WTC11 (cell line): Measurements from ENCODE around the gene MIER1. TPM values are rescaled to one million over a fixed set of nuclear protein-coding genes. Genes with fewer than 3 reads are reported as not detected.

Source experiments
- AFF4 ChIP-seq: sonication (generic); formaldehyde crosslinking; IDR thresholded peaks from 2 replicates; pipeline ENCODE4 v1.8.1; 2023; ENCODE audit warnings: mild to moderate bottlenecking, missing genetic modification reagents, borderline replicate concordance
- ARID4B ChIP-seq: sonication (generic); formaldehyde crosslinking; IDR thresholded peaks from 2 replicates; pipeline ENCODE4 v1.8.0; 2023; ENCODE audit warnings: missing genetic modification reagents, mild to moderate bottlenecking, borderline replicate concordance
- ATF3 ChIP-seq: sonication (generic); formaldehyde crosslinking; conservative IDR thresholded peaks from 2 replicates; pipeline ENCODE4 v1.8.1; 2022; ENCODE audit warnings: mild to moderate bottlenecking, missing genetic modification reagents
- ATF6 ChIP-seq: sonication (generic); formaldehyde crosslinking; IDR thresholded peaks from 2 replicates; pipeline ENCODE4 v1.8.1; 2023; ENCODE audit warnings: mild to moderate bottlenecking, missing genetic modification reagents
- E2F4 ChIP-seq: sonication (generic); formaldehyde crosslinking; IDR thresholded peaks from 2 replicates; pipeline ENCODE4 v1.8.1; 2022; ENCODE audit warnings: low read depth, mild to moderate bottlenecking, moderate library complexity, missing genetic modification reagents, borderline replicate concordance
- FOXP1 ChIP-seq: sonication (generic); formaldehyde crosslinking; IDR thresholded peaks from 2 replicates; pipeline ENCODE4 v1.8.0; 2022; ENCODE audit warnings: missing genetic modification reagents, mild to moderate bottlenecking, moderate library complexity, borderline replicate concordance
- HMGXB4 ChIP-seq: sonication (generic); formaldehyde crosslinking; IDR thresholded peaks from 2 replicates; pipeline ENCODE4 v1.8.1; 2023; ENCODE audit warnings: mild to moderate bottlenecking, moderate library complexity, missing genetic modification reagents
- KAT7 ChIP-seq: sonication (generic); formaldehyde crosslinking; IDR thresholded peaks from 2 replicates; pipeline ENCODE4 v1.8.1; 2023; ENCODE audit warnings: missing genetic modification reagents, mild to moderate bottlenecking, borderline replicate concordance
- NFE2L1 ChIP-seq: sonication (generic); formaldehyde crosslinking; IDR thresholded peaks from 2 replicates; pipeline ENCODE4 v1.8.1; 2023; ENCODE audit warnings: missing genetic modification reagents
- NR3C1 ChIP-seq: sonication (generic); formaldehyde crosslinking; conservative IDR thresholded peaks from 2 replicates; pipeline ENCODE4 v1.8.1; 2023; ENCODE audit warnings: low read depth, mild to moderate bottlenecking, missing genetic modification reagents
- USF2 ChIP-seq: sonication (generic); formaldehyde crosslinking; IDR thresholded peaks from 2 replicates; pipeline ENCODE4 v1.8.1; 2023; ENCODE audit warnings: mild to moderate bottlenecking, missing genetic modification reagents, moderate library complexity
- ZNF232 ChIP-seq: sonication (generic); formaldehyde crosslinking; IDR thresholded peaks from 2 replicates; pipeline ENCODE4 v1.8.0; 2022; ENCODE audit warnings: mild to moderate bottlenecking, missing genetic modification reagents
- ZNF423 ChIP-seq: fragments of 250-450 bp; sonication (Bioruptor Pico); IDR thresholded peaks from 2 replicates; pipeline ENCODE4 v2.1.2; 2022; ENCODE audit warnings: mild to moderate bottlenecking, moderate library complexity
- ZNF532 ChIP-seq: fragments of 250-450 bp; sonication (Bioruptor Pico); IDR thresholded peaks from 2 replicates; pipeline ENCODE4 v1.9.0; 2021; ENCODE audit warnings: mild to moderate bottlenecking, borderline replicate concordance
- ZSCAN18 ChIP-seq: fragments of 250-450 bp; sonication (Bioruptor Pico); IDR thresholded peaks from 2 replicates; pipeline ENCODE4 v2.1.2; 2022; ENCODE audit warnings: mild to moderate bottlenecking, moderate library complexity
- total RNA-seq: library from RNA; stranded (reverse); gene quantifications from 3 replicates; pipeline ENCODE4 v1.2.3, GENCODE V29; 2021

The MIER1 gene
- total RNA-seq, 1 experiment from 2014 or later: 31.0 TPM

GRCh38 chr1:66929999-66930822, 5.4 kb downstream of the MIER1 start (continued):
- 0 out of 2 replicates have a peak, but pooled peaks have one; percentile 55 for TF ChIP-seq HMGXB4
- no peak for TF ChIP-seq ZSCAN18
- TF ChIP-seq NR3C1 (CRISPR knock-in tag): no peak
- TF ChIP-seq ZNF532 (CRISPR knock-in tag): no peak
- TF ChIP-seq ZNF423 (CRISPR knock-in tag): peak; percentile 8; the same call in 1 of the 2 replicates
- no peak for TF ChIP-seq ZNF232 (CRISPR knock-in tag)
- TF ChIP-seq KAT7 (CRISPR knock-in tag): 0 out of 2 replicates have a peak, but pooled peaks have one; percentile 79
- TF ChIP-seq USF2: 0 out of 2 replicates have a peak, but pooled peaks have one; percentile 4
- no peak for TF ChIP-seq ARID4B (CRISPR knock-in tag)
- TF ChIP-seq FOXP1 (CRISPR knock-in tag): peak; percentile 34; the same call in 1 of the 2 replicates
- no peak for TF ChIP-seq ATF3
- peak; percentile 54; the same call in 1 of the 2 replicates for TF ChIP-seq NFE2L1 (CRISPR knock-in tag)
- TF ChIP-seq AFF4 (CRISPR knock-in tag): no peak
- no peak for TF ChIP-seq ATF6 (CRISPR knock-in tag)
- peak; percentile 67; the same call in 1 of the 2 replicates for TF ChIP-seq E2F4 (CRISPR knock-in tag)
- TF ChIP-seq, all 79 proteins: peak for 16
